H1 (cell line): ENCODE results near the gene CARD14. TPM values are rescaled to one million over a fixed set of nuclear protein-coding genes. Genes with fewer than 3 reads are reported as not detected.

Experiments
- ATF3 ChIP-seq: IDR thresholded peaks from 2 replicates; pipeline ENCODE4 v1.6.1; 2011; ENCODE audit warnings: low read depth, mild to moderate bottlenecking, low read length; ENCODE audit not compliant: insufficient read depth
- EZH2 ChIP-seq: fragments of 200-600 bp; sonication (generic); IDR thresholded peaks from 2 replicates; pipeline ENCODE4 v1.7.1; 2012; ENCODE audit warnings: low read depth, mild to moderate bottlenecking, moderate library complexity, low read length, inconsistent platforms; ENCODE audit not compliant: severe bottlenecking
- JUN ChIP-seq: IDR thresholded peaks from 2 replicates; pipeline ENCODE4 v1.6.1; 2011; ENCODE audit warnings: low read depth, mild to moderate bottlenecking, improper control_type of control experiment, low read length
- NRF1 ChIP-seq: IDR thresholded peaks from 2 replicates; pipeline ENCODE4 v1.6.1; 2011; ENCODE audit warnings: mild to moderate bottlenecking, low read depth, low read length, improper control_type of control experiment
- SIX5 ChIP-seq: IDR thresholded peaks from 2 replicates; pipeline ENCODE4 v1.6.1; 2011; ENCODE audit warnings: mild to moderate bottlenecking, low read depth, low read length
- TEAD4 ChIP-seq: IDR thresholded peaks from 2 replicates; pipeline ENCODE4 v1.6.1; 2012; ENCODE audit warnings: low read depth, low read length, inconsistent platforms, mixed read lengths
- polyA plus RNA-seq, 7 experiments: library from polyadenylated mRNA; depleted of rRNA in 3 of 7; stranded (reverse) in 5 of 7; unstranded in 2 of 7; fragments of >200 nt in 5 of 7; fragments of 200-250 nt in 2 of 7; gene quantifications; 1 replicate in 5 of 7; 2 replicates in 1 of 7; 4 replicates in 1 of 7; pipeline versions ENCODE4 v1.2.1 to v1.2.3, GENCODE V29; 2011 to 2013; ENCODE audit warnings: missing spikeins in 2 of 7, mixed read lengths in 2 of 7
- total RNA-seq: library from RNA; stranded (reverse); fragmentation: NEBNext Ultra II Directional; extraction: Animal tissue kit (Norgen Biotek cat#: 25700); gene quantifications from 2 replicates; pipeline ENCODE4 v1.2.1, GENCODE V29; 2021

CARD14 gene
- total and polyA plus RNA-seq, 2 of the 8 experiments (the other 6 are each of a cell fraction or from before 2014, with no cell fraction given), result 0.08 TPM; not detected in 1

GRCh38 chr17:80145076-80146075 is 24.5 kb upstream of the CARD14 start (continued):
- TF ChIP-seq JUN (no peak), TEAD4 (no peak), EZH2 (no peak), SIX5 (no peak), ATF3 (no peak), NRF1 (no peak)
